ENCODE data around the gene PRKCH. TPM values are rescaled to one million over a fixed set of nuclear protein-coding genes. Genes with fewer than 3 reads are reported as not detected.

Gene PRKCH
- total and polyA plus RNA-seq, 2 experiments from 2014 or later: 7.1 to 11.2 TPM

- Histone ChIP-seq H2AFZ (no peak overlapping the region), H4K20me1 (ENCODE audit: insufficient read depth, poor library complexity, severe bottlenecking) (no peaks in the 10 kb centered on the region), H3K4me1 (ENCODE audit: insufficient read depth) (peaks cover 12% of the 10 kb centered on the region), H3K4me2 (no peak overlapping the region), H3K9me3 (ENCODE audit: low read depth) (no peaks in the 10 kb centered on the region), H3K79me2 (no peaks in the 10 kb centered on the region), H3K36me3 (replicated peaks; ENCODE audit: insufficient read depth, low read depth) (no peaks in the 10 kb centered on the region), H3K27ac (no peak overlapping the region), H3K4me3 (no peak overlapping the region), H3K9me2 (replicated peaks; ENCODE audit: insufficient read depth) (no peaks in the 10 kb centered on the region), H3K27me3 (no peaks in the 10 kb centered on the region)
- no peak for DNase-seq (ENCODE audit: low spot score)
- WGBS (ENCODE audit: low lambda C conversion rate, missing lambda C conversion rate): 93% methylated on average over 6 of the region's 6 CpGs
- no peak for TF ChIP-seq EZH2phosphoT487 (IDR thresholded peaks at IDR 0.05; ENCODE audit: low read depth, severe bottlenecking, unreplicated experiment)
- TF ChIP-seq EZH2 (IDR thresholded peaks at IDR 0.05; ENCODE audit: borderline replicate concordance): no peak
- TF ChIP-seq CTCF (IDR thresholded peaks at IDR 0.05; ENCODE audit: poor library complexity): no peak
Observed at GRCh38 chr14:61478971-61479473, 157.6 kb downstream of the PRKCH start.

GRCh38 chr14:61479746-61480502 is 158.5 kb downstream of the PRKCH start:
- no peaks in the 10 kb centered on the region for H3K9me3 ChIP-seq (ENCODE audit: low read depth)
- TF ChIP-seq CTCF (IDR thresholded peaks at IDR 0.05; ENCODE audit: poor library complexity): no peak
- no peak for TF ChIP-seq EZH2 (IDR thresholded peaks at IDR 0.05; ENCODE audit: borderline replicate concordance)
- no peak for TF ChIP-seq EZH2phosphoT487 (IDR thresholded peaks at IDR 0.05; ENCODE audit: low read depth, severe bottlenecking, unreplicated experiment)
- H3K79me2 ChIP-seq: no peaks in the 10 kb centered on the region
- H3K27ac ChIP-seq: no peak overlapping the region
- H3K36me3 ChIP-seq (replicated peaks; ENCODE audit: insufficient read depth, low read depth): no peaks in the 10 kb centered on the region
- H3K4me3 ChIP-seq: no peak overlapping the region
- no peak overlapping the region for H3K4me2 ChIP-seq
- H4K20me1 ChIP-seq (ENCODE audit: insufficient read depth, poor library complexity, severe bottlenecking): no peaks in the 10 kb centered on the region
- H3K9me2 ChIP-seq (replicated peaks; ENCODE audit: insufficient read depth): no peaks in the 10 kb centered on the region
- H3K27me3 ChIP-seq: no peaks in the 10 kb centered on the region
- no peak for DNase-seq (ENCODE audit: low spot score)
- H2AFZ ChIP-seq: no peak overlapping the region
- WGBS (ENCODE audit: low lambda C conversion rate, missing lambda C conversion rate): 64% methylated on average over 3 of the region's 3 CpGs
- H3K4me1 ChIP-seq (ENCODE audit: insufficient read depth): peaks cover 12% of the 10 kb centered on the region

GRCh38 chr14:61480704-61481285 is 159.4 kb downstream of the PRKCH start:
- Histone ChIP-seq H4K20me1 (ENCODE audit: insufficient read depth, poor library complexity, severe bottlenecking) (no peaks in the 10 kb centered on the region), H3K4me3 (no peak overlapping the region), H2AFZ (no peak overlapping the region), H3K9me3 (ENCODE audit: low read depth) (no peaks in the 10 kb centered on the region), H3K79me2 (no peaks in the 10 kb centered on the region), H3K36me3 (replicated peaks; ENCODE audit: insufficient read depth, low read depth) (no peaks in the 10 kb centered on the region), H3K4me1 (ENCODE audit: insufficient read depth) (peaks cover 12% of the 10 kb centered on the region), H3K4me2 (no peak overlapping the region), H3K27me3 (no peaks in the 10 kb centered on the region), H3K27ac (no peak overlapping the region), H3K9me2 (replicated peaks; ENCODE audit: insufficient read depth) (no peaks in the 10 kb centered on the region)
- TF ChIP-seq EZH2 (IDR thresholded peaks at IDR 0.05; ENCODE audit: borderline replicate concordance) (no peak), CTCF (IDR thresholded peaks at IDR 0.05; ENCODE audit: poor library complexity) (no peak), EZH2phosphoT487 (IDR thresholded peaks at IDR 0.05; ENCODE audit: low read depth, severe bottlenecking, unreplicated experiment) (no peak)
- 79% methylated on average over 8 of the region's 8 CpGs for WGBS (ENCODE audit: low lambda C conversion rate, missing lambda C conversion rate)
- no peak for DNase-seq (ENCODE audit: low spot score)

All from hepatocyte (in vitro differentiated cells).